SK-N-SH (cell line): ENCODE measurements around the gene TAGLN2. TPM values are rescaled to one million over a fixed set of nuclear protein-coding genes. Genes with fewer than 3 reads are reported as not detected.

Experiments
- CTCF ChIA-PET: fragments of 300-600, 350-600 bp; formaldehyde crosslinking; extraction: SDS; loops from one replicate; lab custom pipeline; 2021; lab: Yijun Ruan, JAX
- POLR2A ChIA-PET: fragments of 350-600 bp; sonication (Branson Sonifier 250); formaldehyde crosslinking; extraction: SDS; loops from one replicate; lab custom pipeline; 2020; ENCODE audit warnings: antibody characterized with exemption, inconsistent platforms; lab: Yijun Ruan, JAX
- DNase-seq: peaks from one replicate; pipeline ENCODE4 v3.0.0; 2012
- H2AFZ ChIP-seq: fragments of 200-600 bp; sonication (generic); 2 replicates; pipeline ENCODE4 v1.8.1; 2016; ENCODE audit warnings: antibody characterized with exemption, mild to moderate bottlenecking, low read depth
- H3F3A ChIP-seq: fragments of 200-600 bp; sonication (generic); replicated peaks from 2 replicates; pipeline ENCODE3; 2016; ENCODE audit warnings: antibody characterized with exemption, mild to moderate bottlenecking; ENCODE audit not compliant: insufficient read depth
- H3K27ac ChIP-seq, 2 experiments: fragments of 200-500 bp in 1 of 2; fragments of 200-600 bp in 1 of 2; sonication (Bioruptor generic) in 1 of 2; sonication (generic), shearing (Covaris generic) in 1 of 2; 2 replicates each; pipeline versions ENCODE4 v1.5.1 to v1.6.1; 2014 to 2016; ENCODE audit warnings: low read depth in 2 of 2, inconsistent platforms in 1 of 2, low read length in 1 of 2, mild to moderate bottlenecking in 1 of 2, mixed read lengths in 1 of 2
- H3K27me3 ChIP-seq: fragments of 200-600 bp; sonication (generic), shearing (Covaris generic); 2 replicates; pipeline ENCODE4 v1.6.1; 2016; ENCODE audit warnings: mixed run types; ENCODE audit not compliant: insufficient read depth
- H3K36me3 ChIP-seq, 2 experiments: fragments of 200-500 bp in 1 of 2; fragments of 200-600 bp in 1 of 2; sonication (Bioruptor generic) in 1 of 2; sonication (generic) in 1 of 2; replicated peaks in 1 of 2; 2 replicates each; pipeline versions ENCODE3 to v1.5.1; 2014 to 2016; ENCODE audit warnings: low read length in 1 of 2, mild to moderate bottlenecking in 1 of 2; ENCODE audit not compliant: insufficient read depth in 2 of 2, control insufficient read depth in 1 of 2
- H3K4me1 ChIP-seq, 2 experiments: fragments of 200-500 bp in 1 of 2; fragments of 200-600 bp in 1 of 2; sonication (Bioruptor generic) in 1 of 2; sonication (generic), shearing (Covaris generic) in 1 of 2; 2 replicates each; pipeline versions ENCODE4 v1.5.1 to v1.6.1; 2014 to 2016; ENCODE audit warnings: low read depth in 1 of 2, low read length in 1 of 2, mixed run types in 1 of 2; ENCODE audit not compliant: insufficient read depth in 2 of 2, control insufficient read depth in 1 of 2
- H3K4me2 ChIP-seq: fragments of 200-600 bp; sonication (generic), shearing (Covaris generic); 2 replicates; pipeline ENCODE4 v1.6.1; 2017; ENCODE audit warnings: mixed run types
- H3K4me3 ChIP-seq, 2 experiments: fragments of 200-500 bp in 1 of 2; fragments of 200-600 bp in 1 of 2; sonication (Bioruptor generic) in 1 of 2; sonication (generic), shearing (Covaris generic) in 1 of 2; 2 replicates each; pipeline versions ENCODE4 v1.5.1 to v1.8.1; 2014 to 2016; ENCODE audit warnings: low read depth in 2 of 2, inconsistent platforms in 1 of 2, low read length in 1 of 2, mild to moderate bottlenecking in 1 of 2, mixed read lengths in 1 of 2, moderate library complexity in 1 of 2
- H3K79me2 ChIP-seq: fragments of 200-600 bp; sonication (generic); 2 replicates; pipeline ENCODE4 v1.8.1; 2017; ENCODE audit warnings: mild to moderate bottlenecking; ENCODE audit not compliant: insufficient read depth
- H3K9ac ChIP-seq: fragments of 200-600 bp; sonication (generic); 2 replicates; pipeline ENCODE4 v1.6.1; 2017; ENCODE audit warnings: mixed run types
- H3K9me2 ChIP-seq: fragments of 200-600 bp; sonication (generic); 2 replicates; pipeline ENCODE4 v1.6.1; 2017; ENCODE audit warnings: mixed run types
- H3K9me3 ChIP-seq: fragments of 200-600 bp; sonication (generic); 2 replicates; pipeline ENCODE4 v1.6.1; 2017; ENCODE audit warnings: mixed run types, mild to moderate bottlenecking, moderate library complexity
- H4K20me1 ChIP-seq: fragments of 200-600 bp; sonication (generic); 2 replicates; pipeline ENCODE4 v1.6.1; 2017; ENCODE audit warnings: mild to moderate bottlenecking, mixed run types; ENCODE audit not compliant: insufficient read depth
- ELF1 ChIP-seq: IDR thresholded peaks from 2 replicates; pipeline ENCODE4 v1.4.0; 2012
- EP300 ChIP-seq, 2 experiments: IDR thresholded peaks; 2 replicates each; pipeline versions ENCODE4 v1.4.0 to v1.6.1; 2012; ENCODE audit warnings: borderline replicate concordance in 1 of 2, low read depth in 1 of 2, low read length in 1 of 2
- EZH2phosphoT487 ChIP-seq: fragments of 200-600 bp; sonication (generic); IDR thresholded peaks from 2 replicates; pipeline ENCODE4 v1.6.1; 2017; ENCODE audit warnings: low read depth, mixed run types, mild to moderate bottlenecking, antibody characterized with exemption, moderate library complexity, borderline replicate concordance
- FOXJ3 ChIP-seq: sonication (generic); formaldehyde crosslinking; IDR thresholded peaks from 2 replicates; pipeline ENCODE4 v1.5.1; 2020; ENCODE audit warnings: mild to moderate bottlenecking, missing genetic modification reagents
- MAX ChIP-seq: IDR thresholded peaks from 2 replicates; pipeline ENCODE4 v1.4.0; 2012; ENCODE audit warnings: low read depth
- NFIC ChIP-seq: IDR thresholded peaks from 2 replicates; pipeline ENCODE4 v1.4.0; 2012; ENCODE audit warnings: borderline replicate concordance
- PBX3 ChIP-seq: IDR thresholded peaks from 2 replicates; pipeline ENCODE4; 2012
- POLR2AphosphoS5 ChIP-seq: IDR thresholded peaks from 2 replicates; pipeline ENCODE4 v1.6.1; 2012; ENCODE audit warnings: low read depth, low read length
- RAD21 ChIP-seq: IDR thresholded peaks from 2 replicates; pipeline ENCODE4 v1.6.1; 2012; ENCODE audit warnings: mild to moderate bottlenecking, low read length
- RCOR1 ChIP-seq: fragments of 150-350 bp; IDR thresholded peaks from 2 replicates; pipeline ENCODE4 v1.6.1; 2017; ENCODE audit warnings: antibody characterized with exemption, low read length
- REST ChIP-seq: IDR thresholded peaks from 2 replicates; pipeline ENCODE4 v1.6.1; 2012; ENCODE audit warnings: mild to moderate bottlenecking, low read depth, low read length, moderate library complexity
- RFX5 ChIP-seq: IDR thresholded peaks from 2 replicates; pipeline ENCODE4 v1.6.1; 2012; ENCODE audit warnings: mild to moderate bottlenecking, improper control_type of control experiment, low read length
- RXRA ChIP-seq: IDR thresholded peaks from 2 replicates; pipeline ENCODE4 v1.4.0; 2012; ENCODE audit warnings: low read depth, mild to moderate bottlenecking, borderline replicate concordance
- TEAD4 ChIP-seq: IDR thresholded peaks from 2 replicates; pipeline ENCODE4 v1.4.0; 2012; ENCODE audit warnings: mild to moderate bottlenecking, borderline replicate concordance; ENCODE audit not compliant: insufficient read depth
- USF1 ChIP-seq: IDR thresholded peaks from 2 replicates; pipeline ENCODE4 v1.4.0; 2012; ENCODE audit warnings: low read depth, borderline replicate concordance
- USF2 ChIP-seq: fragments of 150-350 bp; IDR thresholded peaks from 2 replicates; pipeline ENCODE4 v1.6.1; 2017; ENCODE audit warnings: antibody characterized with exemption, low read length, low read depth, borderline replicate concordance
- YY1 ChIP-seq: IDR thresholded peaks from 2 replicates; pipeline ENCODE4 v1.4.0; 2012; ENCODE audit warnings: low read depth, mild to moderate bottlenecking
- WGBS: methylation state at CpG from one replicate; pipeline ENCODE4 v1.1.6; 2017; ENCODE audit warnings: low lambda C conversion rate; 5-methylcytosine and 5-hydroxymethylcytosine counted together
- polyA plus RNA-seq, 3 experiments: library from polyadenylated mRNA; depleted of rRNA; stranded (reverse); fragments of >200 nt; gene quantifications; 2 replicates each; pipeline ENCODE4 v1.2.3, GENCODE V29; 2012

The TAGLN2 gene
- polyA plus RNA-seq, 1 of the 3 experiments (the other 2 are of a cell fraction): 646 TPM

- ChIA-PET POLR2A (no interaction called here), CTCF (interaction anchor here (1.0 to 22.3 kb wide), 5 partner anchors 9 to 66 kb away, joined by 3 to 460 read pairs (median 3); no protein-coding TSS in a partner anchor)
- Histone ChIP-seq H3K36me3 (no peaks in the 10 kb centered on the region), H3F3A (no peaks in the 10 kb centered on the region), H3K79me2 (no peaks in the 10 kb centered on the region), H3K4me1 (peaks cover 0 to 34% of the 10 kb centered on the region in 2 experiments; a peak in 1 of 4 replicates), H3K27me3 (no peaks in the 10 kb centered on the region), H2AFZ (no peak overlapping the region), H3K9ac (no peak overlapping the region), H3K4me3 (no peak overlapping the region), H3K9me3 (no peaks in the 10 kb centered on the region), H3K9me2 (no peaks in the 10 kb centered on the region), H3K27ac (no peak overlapping the region), H4K20me1 (no peaks in the 10 kb centered on the region), H3K4me2 (no peak overlapping the region)
- TF ChIP-seq YY1 (no peak), USF1 (no peak), NFIC (no peak), ELF1 (no peak), TEAD4 (no peak), FOXJ3 (CRISPR knock-in tag) (no peak), EP300 (IDR thresholded peaks at IDR 0.05; ENCODE audit: borderline replicate concordance in 1 of 2, low read depth in 1 of 2, low read length in 1 of 2) (no peak), USF2 (no peak), RCOR1 (no peak), RFX5 (no peak), RAD21 (no peak), RXRA (no peak), PBX3 (no peak)
- DNase-seq: no peak
- WGBS: 98% methylated on average over 10 of the region's 11 CpGs
Measured at GRCh38 chr1:159940006-159940620, 14.8 kb upstream of the TAGLN2 start.

- Histone ChIP-seq H3K27me3 (no peaks in the 10 kb centered on the region), H3K4me1 (peaks cover 0 to 31% of the 10 kb centered on the region in 2 experiments; a peak in 1 of 4 replicates), H4K20me1 (no peaks in the 10 kb centered on the region), H3F3A (no peaks in the 10 kb centered on the region), H3K9ac (no peak overlapping the region), H3K79me2 (no peaks in the 10 kb centered on the region), H2AFZ (no peak overlapping the region), H3K4me2 (no peak overlapping the region), H3K9me3 (no peaks in the 10 kb centered on the region), H3K36me3 (no peaks in the 10 kb centered on the region), H3K4me3 (no peak overlapping the region), H3K9me2 (no peaks in the 10 kb centered on the region), H3K27ac (no peak overlapping the region)
- ChIA-PET POLR2A (no interaction called here), CTCF (interaction anchor here (1.0 to 22.3 kb wide), 6 partner anchors 10 to 146 kb away, joined by 3 to 460 read pairs (median 3); no protein-coding TSS in a partner anchor)
- WGBS: 77% methylated on average over 3 of the region's 3 CpGs
- DNase-seq: no peak
- TF ChIP-seq REST: no peak
- no peak for TF ChIP-seq EZH2phosphoT487
- no peak for TF ChIP-seq MAX
- no peak for TF ChIP-seq PBX3
- no peak for TF ChIP-seq USF2
- TF ChIP-seq FOXJ3 (CRISPR knock-in tag): no peak
- TF ChIP-seq POLR2AphosphoS5: no peak
Measured at GRCh38 chr1:159939678-159940002, 14.3 kb upstream of the TAGLN2 start.
